Astrocyte of the cerebellum (primary cell): ENCODE measurements around the gene B9D1.

ENCODE experiments used
- DNase-seq: peaks from one replicate; pipeline ENCODE4 v3.0.0-alpha.2; 2011; ENCODE audit warnings: low read depth
- H3K4me3 ChIP-seq: 2 replicates; pipeline ENCODE4 v1.5.1; 2011; ENCODE audit warnings: mild to moderate bottlenecking, low read depth, low read length, moderate library complexity
- in situ Hi-C: cut with HindIII; loops from 2 replicates; pipeline ENCODE4 v1.10.0; 2017; ENCODE audit warnings: low sequenced_read_pairs
- TF ChIP-seq, protein P1 (sequence below): IDR thresholded peaks from 2 replicates; pipeline ENCODE4 v1.5.1; 2012; ENCODE audit warnings: low read length, low read depth, moderate library complexity, mild to moderate bottlenecking; ENCODE audit errors: missing control alignments

Gene B9D1

DNA sequence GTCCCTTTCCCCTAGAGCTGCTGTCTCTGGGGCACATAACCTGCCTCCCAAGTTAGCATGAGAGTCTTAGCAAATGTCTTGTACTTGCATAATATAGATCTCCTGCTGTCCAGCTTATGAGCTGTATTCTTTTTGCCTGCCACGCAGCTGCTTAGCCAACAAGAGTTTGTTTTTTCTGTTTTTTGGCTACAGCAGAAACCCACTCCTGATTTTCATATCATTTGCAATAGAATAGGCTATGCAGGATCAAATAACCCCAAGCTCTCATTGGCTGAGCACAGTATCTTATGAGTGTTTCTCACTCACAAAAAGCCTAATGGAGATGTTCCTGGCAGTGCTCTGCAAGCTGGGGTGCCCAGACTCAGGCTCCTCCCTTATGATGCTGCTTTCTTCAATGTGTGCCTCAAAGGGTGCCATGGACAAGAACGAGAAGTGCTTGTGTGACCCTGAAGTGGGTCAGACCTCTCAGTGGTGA, 23.1 kb downstream of the B9D1 start:
- in situ Hi-C loops, result no loop called here
- TF ChIP-seq, protein P1, sequence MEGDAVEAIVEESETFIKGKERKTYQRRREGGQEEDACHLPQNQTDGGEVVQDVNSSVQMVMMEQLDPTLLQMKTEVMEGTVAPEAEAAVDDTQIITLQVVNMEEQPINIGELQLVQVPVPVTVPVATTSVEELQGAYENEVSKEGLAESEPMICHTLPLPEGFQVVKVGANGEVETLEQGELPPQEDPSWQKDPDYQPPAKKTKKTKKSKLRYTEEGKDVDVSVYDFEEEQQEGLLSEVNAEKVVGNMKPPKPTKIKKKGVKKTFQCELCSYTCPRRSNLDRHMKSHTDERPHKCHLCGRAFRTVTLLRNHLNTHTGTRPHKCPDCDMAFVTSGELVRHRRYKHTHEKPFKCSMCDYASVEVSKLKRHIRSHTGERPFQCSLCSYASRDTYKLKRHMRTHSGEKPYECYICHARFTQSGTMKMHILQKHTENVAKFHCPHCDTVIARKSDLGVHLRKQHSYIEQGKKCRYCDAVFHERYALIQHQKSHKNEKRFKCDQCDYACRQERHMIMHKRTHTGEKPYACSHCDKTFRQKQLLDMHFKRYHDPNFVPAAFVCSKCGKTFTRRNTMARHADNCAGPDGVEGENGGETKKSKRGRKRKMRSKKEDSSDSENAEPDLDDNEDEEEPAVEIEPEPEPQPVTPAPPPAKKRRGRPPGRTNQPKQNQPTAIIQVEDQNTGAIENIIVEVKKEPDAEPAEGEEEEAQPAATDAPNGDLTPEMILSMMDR, result no peak
- no peak overlapping the region for H3K4me3 ChIP-seq
- DNase-seq, result no peak

DNA sequence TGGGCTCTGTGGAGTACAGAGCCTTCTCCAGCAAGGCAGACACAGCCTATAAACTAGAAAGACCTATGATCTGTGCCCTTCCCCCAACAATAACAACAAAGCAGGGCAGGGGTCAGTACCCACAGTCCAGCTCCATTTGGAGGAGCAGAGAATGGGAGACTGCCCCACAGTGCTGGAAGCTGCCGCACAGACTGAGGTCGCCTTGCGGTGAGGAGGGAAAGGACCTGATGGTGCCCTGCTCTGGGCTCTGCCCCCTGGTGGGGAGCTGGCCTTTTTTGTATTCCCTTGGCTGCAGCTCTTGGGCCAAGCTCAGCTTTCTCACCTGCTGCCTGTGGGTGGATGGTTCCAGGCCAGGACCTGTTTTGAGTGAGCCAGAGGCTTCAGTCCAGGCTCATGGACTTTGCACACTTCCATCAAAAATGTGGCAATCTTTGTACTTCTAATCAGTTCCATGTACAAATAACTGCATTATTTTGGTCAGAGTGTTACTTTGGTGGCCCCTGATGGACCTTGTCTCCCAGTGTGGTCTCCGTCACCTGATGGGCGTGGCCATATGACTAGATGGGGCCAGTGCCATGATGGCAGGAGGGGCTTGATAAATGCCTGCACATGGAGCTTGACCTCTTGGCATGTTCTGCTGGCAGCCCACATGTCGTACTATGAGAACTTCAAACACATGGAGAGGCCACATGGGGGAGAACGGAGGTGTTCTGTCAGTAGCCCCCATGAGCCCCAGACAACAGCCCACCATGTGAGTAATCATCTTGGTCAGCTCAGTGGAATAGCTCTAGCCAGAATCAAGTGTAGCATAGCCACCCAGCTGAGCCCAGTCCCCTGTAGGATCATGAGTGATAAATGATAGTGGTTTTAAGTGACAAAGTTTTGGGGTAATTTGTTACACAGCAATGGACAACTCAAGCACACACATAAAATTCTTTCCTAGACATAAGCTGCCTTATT, 24.2 kb downstream of the B9D1 start:
- in situ Hi-C loops, result no loop called here
- TF ChIP-seq, protein P1, result peak; percentile 41
- no peak overlapping the region for H3K4me3 ChIP-seq
- no peak for DNase-seq

DNA sequence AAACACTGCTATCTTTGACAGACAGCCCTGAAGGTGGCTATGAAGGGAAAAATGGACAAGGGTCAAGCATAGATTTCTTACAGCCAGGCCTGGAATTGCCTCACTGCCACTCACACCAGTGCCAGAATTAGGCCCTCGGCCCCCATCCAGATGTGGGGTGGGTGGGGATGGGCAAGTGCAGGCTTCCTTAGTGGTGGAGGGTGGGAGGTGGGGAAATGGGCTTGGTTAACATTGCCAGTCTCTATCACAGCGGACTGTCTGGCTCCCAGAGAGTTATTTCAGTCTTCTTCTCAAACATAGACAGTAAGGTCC, 24.9 kb downstream of the B9D1 start:
- TF ChIP-seq, protein P1, result no peak
- DNase-seq, result no peak
- in situ Hi-C loops, result no loop called here
- no peak overlapping the region for H3K4me3 ChIP-seq

DNA sequence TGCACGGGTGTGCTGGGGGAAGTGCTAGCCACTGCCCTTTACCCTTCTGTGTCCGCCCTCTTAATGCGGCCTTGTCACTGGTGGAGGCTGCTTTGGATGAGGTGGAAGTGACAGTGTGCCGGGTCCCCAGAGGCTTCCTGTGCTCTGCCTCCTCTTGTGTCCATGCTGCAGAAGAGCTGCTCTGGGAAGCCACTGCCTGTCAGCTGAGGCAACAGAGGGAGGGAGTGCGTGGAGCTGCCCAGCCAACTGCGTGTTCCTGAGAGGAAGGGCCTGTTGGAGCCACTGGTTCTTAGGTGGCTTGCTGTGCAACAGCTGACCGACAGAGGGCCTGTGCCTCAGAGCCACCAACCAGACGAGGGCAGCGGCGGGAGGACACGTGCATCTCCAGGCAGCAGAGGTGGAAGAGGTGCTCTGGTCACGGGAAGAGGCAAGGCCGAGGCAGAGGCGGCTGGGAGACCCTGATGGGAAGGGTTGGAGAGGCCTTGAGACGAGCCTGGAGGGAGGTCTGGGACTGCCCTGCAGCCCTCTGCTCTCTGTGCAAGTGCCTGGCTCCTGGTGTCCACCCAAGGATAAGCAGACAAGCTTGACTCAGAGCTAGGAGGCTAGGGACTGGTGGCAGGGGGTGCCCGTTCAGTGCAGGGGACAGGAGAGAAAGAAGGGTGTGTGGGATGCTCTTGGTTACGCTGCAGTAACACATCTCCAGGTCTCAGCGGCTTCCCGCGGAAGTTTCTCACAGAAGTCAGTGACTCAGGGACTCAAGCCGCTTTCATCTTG, 25.4 kb downstream of the B9D1 start:
- H3K4me3 ChIP-seq, result no peak overlapping the region
- TF ChIP-seq, protein P1, result peak; percentile 78
- in situ Hi-C loops, result no loop called here
- DNase-seq, result no peak

DNA sequence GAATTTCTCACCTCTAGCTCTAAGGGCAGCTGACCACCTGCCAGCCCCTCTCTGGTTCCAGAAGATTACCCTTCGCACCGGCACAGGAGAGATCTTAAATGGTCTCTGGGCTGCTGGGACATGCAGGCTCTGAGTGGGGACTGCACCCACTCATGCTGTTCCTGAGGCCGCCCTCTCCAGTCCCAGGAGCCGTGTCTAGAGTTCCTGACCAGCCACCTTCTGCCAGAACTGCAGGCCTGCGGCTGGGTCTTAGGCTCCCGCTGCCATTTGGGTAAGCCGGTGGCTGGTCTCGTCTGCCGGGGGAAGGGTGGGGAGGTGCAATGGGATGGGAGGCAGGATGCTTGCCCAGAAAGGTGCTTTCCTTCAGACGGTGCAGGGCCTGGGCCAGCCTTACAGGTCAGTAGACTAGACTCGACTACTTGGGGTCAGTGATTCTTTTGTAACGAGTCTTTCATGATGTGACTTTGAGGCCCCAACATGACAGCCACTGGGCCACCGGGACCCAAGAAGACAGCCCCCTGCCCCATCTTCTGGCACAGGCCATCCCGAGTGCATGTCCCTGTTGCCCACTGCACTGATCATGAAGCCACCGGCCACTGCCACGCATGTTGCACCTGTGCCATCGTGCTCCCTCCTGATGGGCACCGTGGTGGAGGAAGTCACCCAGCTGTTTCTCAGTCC, 26.4 kb downstream of the B9D1 start:
- DNase-seq, result no peak
- in situ Hi-C loops, result no loop called here
- no peak overlapping the region for H3K4me3 ChIP-seq
- TF ChIP-seq, protein P1, result no peak

DNA sequence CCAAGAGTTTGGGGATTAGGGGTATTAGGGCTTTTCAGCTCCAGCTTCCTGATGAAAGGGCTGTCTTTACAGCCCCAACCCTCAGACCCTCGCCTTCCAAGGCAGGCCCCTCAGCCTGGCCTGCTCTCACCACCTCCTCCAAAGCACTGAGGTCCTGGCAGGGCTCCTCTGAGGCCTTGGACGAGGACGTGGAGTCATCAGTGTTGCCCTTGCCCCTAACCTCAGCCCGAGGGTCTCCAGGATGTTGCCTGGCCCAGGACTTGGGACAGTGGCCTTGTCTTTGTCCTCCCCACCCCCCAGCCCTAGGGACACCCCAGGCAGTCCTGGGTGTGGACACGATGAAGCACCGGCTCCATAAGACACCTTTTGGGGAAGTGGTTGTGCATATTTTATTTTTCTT, 28.2 kb downstream of the B9D1 start:
- no peak overlapping the region for H3K4me3 ChIP-seq
- TF ChIP-seq, protein P1, result no peak
- DNase-seq, result no peak
- in situ Hi-C loops, result no loop called here
